CD14-positive monocyte (primary cell): ENCODE measurements around the gene ST6GALNAC2. TPM values are rescaled to one million over a fixed set of nuclear protein-coding genes. Genes with fewer than 3 reads are reported as not detected.

Experiments
- DNase-seq, 3 donors: peaks; one replicate each; pipeline ENCODE4 v3.0.0-alpha.2; 2011 to 2022
- H2AFZ ChIP-seq: 2 replicates; pipeline ENCODE4 v1.6.0; 2012; ENCODE audit warnings: mild to moderate bottlenecking, low read depth, low read length, inconsistent platforms; ENCODE audit not compliant: insufficient read depth, poor library complexity, severe bottlenecking
- H3K27ac ChIP-seq, 2 donors: 1 replicate in 1 of 2; 2 replicates in 1 of 2; pipeline ENCODE4 v1.5.1; 2012 to 2013; ENCODE audit warnings: low read length in 2 of 2, control low read depth in 1 of 2, inconsistent platforms in 1 of 2, low read depth in 1 of 2, mild to moderate bottlenecking in 1 of 2
- H3K27me3 ChIP-seq, 2 donors: one replicate each; pipeline versions ENCODE4 v1.6.0 to v1.6.1; 2011 to 2013; ENCODE audit warnings: low read length in 2 of 2; ENCODE audit not compliant: control insufficient read depth in 2 of 2, insufficient read depth in 2 of 2
- H3K36me3 ChIP-seq, 2 donors: replicated peaks in 1 of 2; 1 replicate in 1 of 2; 2 replicates in 1 of 2; pipeline versions ENCODE4 v1.5.1 to v1.6.1; 2012 to 2013; ENCODE audit warnings: low read length in 2 of 2, control low read depth in 1 of 2, inconsistent platforms in 1 of 2, mild to moderate bottlenecking in 1 of 2; ENCODE audit not compliant: insufficient read depth in 2 of 2, control insufficient read depth in 1 of 2
- H3K4me1 ChIP-seq, 2 donors: 1 replicate in 1 of 2; 2 replicates in 1 of 2; pipeline versions ENCODE4 v1.5.1 to v1.6.1; 2012 to 2013; ENCODE audit warnings: low read length in 2 of 2, control low read depth in 1 of 2, inconsistent platforms in 1 of 2, mild to moderate bottlenecking in 1 of 2, moderate library complexity in 1 of 2; ENCODE audit not compliant: insufficient read depth in 2 of 2, control insufficient read depth in 1 of 2
- H3K4me2 ChIP-seq: replicated peaks from 2 replicates; pipeline ENCODE3; 2012; ENCODE audit warnings: low read length, moderate library complexity, mild to moderate bottlenecking; ENCODE audit not compliant: poor library complexity, severe bottlenecking; ENCODE audit errors: extremely low read depth
- H3K4me3 ChIP-seq, 3 experiments: fragments of 200-600 bp in 1 of 3; sonication (generic) in 1 of 3; replicated peaks in 1 of 3; 1 replicate in 2 of 3; 2 replicates in 1 of 3; pipeline ENCODE4 v1.5.1; 2011 to 2013; ENCODE audit warnings: low read length in 3 of 3, mild to moderate bottlenecking in 3 of 3, control low read depth in 2 of 3, low read depth in 2 of 3, inconsistent platforms in 1 of 3, moderate library complexity in 1 of 3
- H3K79me2 ChIP-seq: 2 replicates; pipeline ENCODE4 v1.6.0; 2012; ENCODE audit warnings: mild to moderate bottlenecking, control low read depth, inconsistent platforms, low read length, moderate library complexity; ENCODE audit not compliant: insufficient read depth
- H3K9ac ChIP-seq: 2 replicates; pipeline ENCODE4 v1.6.0; 2017; ENCODE audit warnings: low read length, mild to moderate bottlenecking; ENCODE audit not compliant: insufficient read depth, poor library complexity, severe bottlenecking
- H3K9me3 ChIP-seq, 2 donors: replicated peaks in 1 of 2; 1 replicate in 1 of 2; 2 replicates in 1 of 2; pipeline versions ENCODE4 v1.5.1 to v1.6.1; 2012 to 2013; ENCODE audit warnings: low read length in 2 of 2, control low read depth in 1 of 2; ENCODE audit not compliant: control insufficient read depth in 1 of 2, insufficient read depth in 1 of 2
- H4K20me1 ChIP-seq: 2 replicates; pipeline ENCODE4 v1.6.0; 2012; ENCODE audit warnings: mild to moderate bottlenecking, low read length, control low read depth, moderate library complexity; ENCODE audit not compliant: insufficient read depth
- H3K27ac Mint-ChIP-seq, 7 donors: one replicate each; pipeline ENCODE4 v1.8.0; 2020; ENCODE audit warnings: mild to moderate bottlenecking in 7 of 7, mixed read lengths in 7 of 7, moderate library complexity in 6 of 7, inconsistent platforms in 2 of 7
- H3K27me3 Mint-ChIP-seq, 3 donors: one replicate each; pipeline ENCODE4 v1.8.0; 2021 to 2022; ENCODE audit warnings: low read depth in 3 of 3, mild to moderate bottlenecking in 3 of 3, mixed read lengths in 3 of 3, moderate library complexity in 3 of 3, inconsistent platforms in 1 of 3
- H3K36me3 Mint-ChIP-seq, 2 donors: one replicate each; pipeline ENCODE4 v1.8.0; 2020; ENCODE audit warnings: mixed read lengths in 2 of 2, inconsistent platforms in 1 of 2, mild to moderate bottlenecking in 1 of 2
- H3K4me1 Mint-ChIP-seq: one replicate; pipeline ENCODE4 v1.8.0; 2020; ENCODE audit warnings: mild to moderate bottlenecking, mixed read lengths
- H3K4me3 Mint-ChIP-seq, 2 donors: one replicate each; pipeline ENCODE4 v1.8.0; 2020; ENCODE audit warnings: mild to moderate bottlenecking in 2 of 2, mixed read lengths in 2 of 2, moderate library complexity in 1 of 2
- H3K9me3 Mint-ChIP-seq, 7 donors: one replicate each; pipeline ENCODE4 v1.8.0; 2020 to 2022; ENCODE audit warnings: mixed read lengths in 7 of 7, mild to moderate bottlenecking in 6 of 7, moderate library complexity in 6 of 7, inconsistent platforms in 2 of 7
- WGBS: methylation state at CpG from one replicate; pipeline ENCODE4 v1.1.5; 2013; ENCODE audit warnings: missing lambda C conversion rate; ENCODE audit not compliant: insufficient coverage; 5-methylcytosine and 5-hydroxymethylcytosine counted together
- intact Hi-C, 2 donors: fragments of 100-400 bp; cut with micrococcal nuclease; formaldehyde crosslinking; loops; one replicate each; pipeline versions ENCODE4 v1.15.0 to v1.15.1; 2023
- polyA plus RNA-seq, 3 donors: library from polyadenylated mRNA; depleted of rRNA in 1 of 3; unstranded in 2 of 3; stranded (reverse) in 1 of 3; fragments of 300-500 nt in 2 of 3; fragments of >200 nt in 1 of 3; fragmentation: Illumina TruSeq in 2 of 3; gene quantifications; 1 replicate in 2 of 3; 2 replicates in 1 of 3; pipeline ENCODE4 v1.2.3, GENCODE V29; 2012 to 2021
- TF ChIP-seq, protein P1 (sequence below): fragments of 200-600 bp; IDR thresholded peaks from one replicate; pipeline ENCODE4 v1.8.0; 2022; ENCODE audit warnings: antibody characterized with exemption, mild to moderate bottlenecking

The ST6GALNAC2 gene
- polyA plus RNA-seq, 3 donors, result 8.3 to 11.8 (median 11.8) TPM

DNA sequence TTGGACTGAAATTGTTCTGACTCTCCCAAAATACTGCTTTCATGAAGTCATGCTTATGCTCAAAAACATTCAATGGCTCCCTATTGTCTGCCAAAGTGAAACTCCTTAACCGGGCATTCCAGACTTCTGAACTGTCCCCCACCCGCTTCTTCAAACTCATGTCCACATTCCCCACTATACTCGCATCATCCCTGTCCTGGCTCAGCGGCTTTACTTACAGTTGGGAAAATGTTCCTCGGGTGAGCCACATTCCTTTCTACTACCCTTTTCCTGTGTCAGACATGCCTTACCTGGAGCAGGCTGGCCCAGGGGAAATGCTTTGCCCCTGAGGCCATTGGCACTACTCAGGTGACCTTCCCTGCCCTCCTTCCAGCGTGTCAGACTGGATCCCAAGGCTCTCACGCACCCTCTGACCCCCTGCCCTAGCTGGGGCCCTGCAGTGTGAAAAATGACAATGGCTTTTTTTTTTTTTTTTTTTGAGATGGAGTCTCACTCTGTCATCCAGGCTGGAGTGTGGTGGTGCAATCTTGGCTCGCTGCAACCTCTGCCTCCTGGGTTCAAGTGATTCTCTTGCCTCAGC is 53.5 kb downstream of the ST6GALNAC2 start:
- H3K27ac Mint-ChIP-seq, result peak overlapping the region in 1 of 7 donors; percentile 1
- 99% methylated on average over 5 of the region's 8 CpGs for WGBS

DNA sequence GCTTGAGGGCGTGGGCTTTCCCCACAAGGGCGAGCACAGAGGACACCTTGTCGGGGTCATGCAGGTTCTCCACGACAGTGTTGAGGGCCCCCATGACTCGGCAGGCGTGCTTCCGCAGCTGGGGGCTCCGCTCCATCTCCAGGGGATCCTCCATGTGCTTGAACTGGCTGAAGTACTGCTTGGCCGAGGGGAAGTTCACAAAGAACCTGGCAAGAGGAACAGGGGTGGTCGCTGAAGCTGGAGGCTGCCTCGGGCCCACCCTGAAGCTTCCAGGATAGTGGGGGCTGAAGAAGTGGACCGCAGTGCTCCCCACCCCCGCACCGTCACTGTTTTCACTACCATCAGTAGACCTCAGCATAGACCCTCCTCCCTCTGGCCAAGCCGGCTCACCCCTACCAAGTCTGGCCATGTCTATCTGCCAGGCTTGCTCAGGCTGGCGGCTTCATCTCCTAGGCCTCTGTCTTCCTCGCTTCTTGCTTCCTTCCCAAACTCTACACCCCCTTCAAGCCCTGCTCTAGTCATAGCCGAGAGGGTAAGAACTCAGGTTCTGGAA is 54.1 kb downstream of the ST6GALNAC2 start:
- intact Hi-C loops, result no loop called here
- H3K36me3 Mint-ChIP-seq, result no peaks in the 10 kb centered on the region
- Histone ChIP-seq H3K27ac (no peak overlapping the region), H3K79me2 (no peaks in the 10 kb centered on the region), H2AFZ (no peak overlapping the region), H3K9me3 (peaks cover 0 to 4% of the 10 kb centered on the region in 2 donors), H3K4me2 (no peak overlapping the region), H3K4me1 (peaks cover 4 to 16% of the 10 kb centered on the region in 2 donors), H3K27me3 (peaks cover 1 to 27% of the 10 kb centered on the region in 2 donors), H3K9ac (no peak overlapping the region), H4K20me1 (no peaks in the 10 kb centered on the region), H3K4me3 (no peak overlapping the region), H3K36me3 (no peaks in the 10 kb centered on the region)
- no peak for DNase-seq
- H3K4me1 Mint-ChIP-seq, result peaks cover 18% of the 10 kb centered on the region
- H3K27ac Mint-ChIP-seq, result no peak overlapping the region
- TF ChIP-seq, protein P1, sequence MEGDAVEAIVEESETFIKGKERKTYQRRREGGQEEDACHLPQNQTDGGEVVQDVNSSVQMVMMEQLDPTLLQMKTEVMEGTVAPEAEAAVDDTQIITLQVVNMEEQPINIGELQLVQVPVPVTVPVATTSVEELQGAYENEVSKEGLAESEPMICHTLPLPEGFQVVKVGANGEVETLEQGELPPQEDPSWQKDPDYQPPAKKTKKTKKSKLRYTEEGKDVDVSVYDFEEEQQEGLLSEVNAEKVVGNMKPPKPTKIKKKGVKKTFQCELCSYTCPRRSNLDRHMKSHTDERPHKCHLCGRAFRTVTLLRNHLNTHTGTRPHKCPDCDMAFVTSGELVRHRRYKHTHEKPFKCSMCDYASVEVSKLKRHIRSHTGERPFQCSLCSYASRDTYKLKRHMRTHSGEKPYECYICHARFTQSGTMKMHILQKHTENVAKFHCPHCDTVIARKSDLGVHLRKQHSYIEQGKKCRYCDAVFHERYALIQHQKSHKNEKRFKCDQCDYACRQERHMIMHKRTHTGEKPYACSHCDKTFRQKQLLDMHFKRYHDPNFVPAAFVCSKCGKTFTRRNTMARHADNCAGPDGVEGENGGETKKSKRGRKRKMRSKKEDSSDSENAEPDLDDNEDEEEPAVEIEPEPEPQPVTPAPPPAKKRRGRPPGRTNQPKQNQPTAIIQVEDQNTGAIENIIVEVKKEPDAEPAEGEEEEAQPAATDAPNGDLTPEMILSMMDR, result no peak
- WGBS, result 84% methylated on average over 14 of the region's 18 CpGs
- H3K4me3 Mint-ChIP-seq, result no peak overlapping the region
- H3K27me3 Mint-ChIP-seq, result peaks cover 28 to 40% (median 38%) of the 10 kb centered on the region in 3 donors
- peaks cover 0 to 2% (median 0%) of the 10 kb centered on the region in 7 donors for H3K9me3 Mint-ChIP-seq

More for the DNA sequence above, 53.5 kb downstream of the ST6GALNAC2 start:
- Mint-ChIP-seq H3K9me3 (peaks cover 0 to 4% (median 0%) of the 10 kb centered on the region in 7 donors), H3K4me1 (peaks cover 18% of the 10 kb centered on the region), H3K4me3 (no peak overlapping the region), H3K36me3 (peaks cover 0 to 3% of the 10 kb centered on the region in 2 donors), H3K27me3 (peaks cover 32 to 44% (median 41%) of the 10 kb centered on the region in 3 donors)
- H3K79me2 ChIP-seq, result no peaks in the 10 kb centered on the region
- no peak overlapping the region for H3K27ac ChIP-seq
- no peaks in the 10 kb centered on the region for H4K20me1 ChIP-seq
- peaks cover 7 to 31% of the 10 kb centered on the region in 2 donors for H3K27me3 ChIP-seq
- TF ChIP-seq, protein P1, result no peak
- no peak overlapping the region for H2AFZ ChIP-seq
- peaks cover 0 to 6% of the 10 kb centered on the region in 2 donors for H3K9me3 ChIP-seq
- H3K4me2 ChIP-seq, result no peak overlapping the region
- DNase-seq, result no peak
- H3K4me3 ChIP-seq, result no peak overlapping the region
- intact Hi-C loops, result no loop called here
- no peak overlapping the region for H3K9ac ChIP-seq
- no peaks in the 10 kb centered on the region for H3K36me3 ChIP-seq
- peaks cover 4 to 16% of the 10 kb centered on the region in 2 donors for H3K4me1 ChIP-seq
